H9 (cell line): Measurements from ENCODE around the gene STX2. TPM values are rescaled to one million over a fixed set of nuclear protein-coding genes. Genes with fewer than 3 reads are reported as not detected.

Experiments used
- DNase-seq: peaks from one replicate; pipeline ENCODE4 v3.0.0-alpha.2; 2017
- H2AFZ ChIP-seq: one replicate; pipeline ENCODE4 v1.6.1; 2013; ENCODE audit warnings: mild to moderate bottlenecking, low read length, control low read depth, moderate library complexity
- H2AK5ac ChIP-seq: 2 replicates; pipeline ENCODE4 v1.6.1; 2013; ENCODE audit warnings: low read length, control low read depth, mixed read lengths; ENCODE audit not compliant: insufficient read length
- H2BK120ac ChIP-seq: one replicate; pipeline ENCODE4 v1.6.1; 2013; ENCODE audit warnings: low read depth, mild to moderate bottlenecking, low read length, control low read depth, inconsistent platforms; ENCODE audit not compliant: poor library complexity, severe bottlenecking
- H2BK12ac ChIP-seq: 2 replicates; pipeline ENCODE4 v1.6.1; 2013; ENCODE audit warnings: low read length, control low read depth, mixed read lengths, low read depth; ENCODE audit not compliant: insufficient read length
- H2BK15ac ChIP-seq: 2 replicates; pipeline ENCODE4 v1.6.1; 2013; ENCODE audit warnings: low read depth, low read length, control low read depth
- H2BK20ac ChIP-seq: one replicate; pipeline ENCODE4 v1.6.1; 2013; ENCODE audit warnings: low read depth, mild to moderate bottlenecking, low read length, control low read depth, inconsistent platforms; ENCODE audit not compliant: poor library complexity, severe bottlenecking
- H2BK5ac ChIP-seq: 2 replicates; pipeline ENCODE4 v1.6.1; 2013; ENCODE audit warnings: low read length, control low read depth, mixed read lengths; ENCODE audit not compliant: insufficient read length
- H3K14ac ChIP-seq: 2 replicates; pipeline ENCODE4 v1.6.1; 2013; ENCODE audit warnings: low read length, control low read depth; ENCODE audit not compliant: insufficient read depth
- H3K18ac ChIP-seq: 2 replicates; pipeline ENCODE4 v1.6.1; 2013; ENCODE audit warnings: low read depth, mild to moderate bottlenecking, mixed read lengths, low read length, control low read depth; ENCODE audit not compliant: insufficient read length
- H3K23ac ChIP-seq: 2 replicates; pipeline ENCODE4 v1.6.1; 2013; ENCODE audit warnings: low read length, control low read depth, mixed read lengths, low read depth; ENCODE audit not compliant: insufficient read length
- H3K23me2 ChIP-seq: 2 replicates; pipeline ENCODE4 v1.6.1; 2013; ENCODE audit warnings: low read depth, mild to moderate bottlenecking, mixed read lengths, low read length, control low read depth; ENCODE audit not compliant: insufficient read length, poor library complexity, severe bottlenecking
- H3K27ac ChIP-seq: 2 replicates; pipeline ENCODE4 v1.5.1; 2013; ENCODE audit warnings: low read length, control low read depth, mixed read lengths, low read depth; ENCODE audit not compliant: insufficient read length
- H3K27me3 ChIP-seq: 2 replicates; pipeline ENCODE4 v1.6.1; 2013; ENCODE audit warnings: low read length, control low read depth, inconsistent platforms; ENCODE audit not compliant: insufficient read depth
- H3K4ac ChIP-seq: 2 replicates; pipeline ENCODE4 v1.6.1; 2013; ENCODE audit warnings: low read depth, mild to moderate bottlenecking, control low read depth, inconsistent platforms, low read length, moderate library complexity
- H3K4me1 ChIP-seq: 2 replicates; pipeline ENCODE4 v1.6.1; 2013; ENCODE audit warnings: low read length, control low read depth, inconsistent platforms; ENCODE audit not compliant: insufficient read depth
- H3K4me2 ChIP-seq: 2 replicates; pipeline ENCODE4 v1.6.1; 2013; ENCODE audit warnings: low read length, control low read depth, mixed read lengths; ENCODE audit not compliant: insufficient read length, insufficient read depth
- H3K56ac ChIP-seq: 2 replicates; pipeline ENCODE4 v1.6.1; 2013; ENCODE audit warnings: low read depth, mild to moderate bottlenecking, mixed read lengths, low read length, control low read depth; ENCODE audit not compliant: insufficient read length
- H3K79me1 ChIP-seq: 2 replicates; pipeline ENCODE4 v1.6.1; 2013; ENCODE audit warnings: low read depth, mild to moderate bottlenecking, moderate library complexity, low read length, control low read depth, inconsistent platforms; ENCODE audit not compliant: insufficient read depth, poor library complexity, severe bottlenecking
- H3K79me2 ChIP-seq: 2 replicates; pipeline ENCODE4 v1.6.1; 2013; ENCODE audit warnings: low read length, control low read depth, inconsistent platforms; ENCODE audit not compliant: insufficient read depth
- H3K9ac ChIP-seq: 2 replicates; pipeline ENCODE4 v1.6.1; 2013; ENCODE audit warnings: low read length, control low read depth, mixed read lengths; ENCODE audit not compliant: insufficient read length; ENCODE audit errors: extremely low read depth
- H3K9me3 ChIP-seq: one replicate; pipeline ENCODE4 v1.6.1; 2013; ENCODE audit warnings: low read depth, low read length, inconsistent platforms; ENCODE audit not compliant: control insufficient read depth
- H3T11ph ChIP-seq: one replicate; pipeline ENCODE4 v1.6.1; 2013; ENCODE audit warnings: mild to moderate bottlenecking, low read length, control low read depth, inconsistent platforms
- H4K20me1 ChIP-seq: one replicate; pipeline ENCODE4 v1.6.1; 2013; ENCODE audit not compliant: control insufficient read depth, insufficient read length, insufficient read depth
- H4K5ac ChIP-seq: 2 replicates; pipeline ENCODE4 v1.6.1; 2013; ENCODE audit warnings: low read depth, mild to moderate bottlenecking, mixed read lengths, low read length, control low read depth; ENCODE audit not compliant: insufficient read length
- H4K8ac ChIP-seq: replicated peaks from 2 replicates; pipeline ENCODE4 v1.6.1; 2013; ENCODE audit warnings: low read length, control low read depth, mixed read lengths, low read depth; ENCODE audit not compliant: insufficient read length
- H4K91ac ChIP-seq: 2 replicates; pipeline ENCODE4 v1.6.1; 2013; ENCODE audit warnings: low read depth, mild to moderate bottlenecking, moderate library complexity, mixed read lengths, low read length, control low read depth; ENCODE audit not compliant: insufficient read length
- H3K27ac Mint-ChIP-seq, 3 experiments: 2 replicates in 2 of 3; 3 replicates in 1 of 3; pipeline ENCODE4 v1.8.0; 2020 to 2021; ENCODE audit warnings: mixed read lengths in 3 of 3, mild to moderate bottlenecking in 1 of 3, moderate library complexity in 1 of 3
- H3K27me3 Mint-ChIP-seq: 2 replicates; pipeline ENCODE4 v1.8.0; 2021; ENCODE audit warnings: low read depth, mild to moderate bottlenecking, moderate library complexity, mixed read lengths
- H3K36me3 Mint-ChIP-seq, 3 experiments: 2 replicates in 2 of 3; 3 replicates in 1 of 3; pipeline ENCODE4 v1.8.0; 2020 to 2021; ENCODE audit warnings: low read depth in 3 of 3, mixed read lengths in 3 of 3; ENCODE audit not compliant: insufficient read depth in 1 of 3
- H3K4me1 Mint-ChIP-seq, 2 experiments: 2 replicates each; pipeline ENCODE4 v1.8.0; 2020; ENCODE audit warnings: mixed read lengths in 2 of 2
- H3K4me3 Mint-ChIP-seq, 2 experiments: 2 replicates in 1 of 2; 3 replicates in 1 of 2; pipeline ENCODE4 v1.8.0; 2020 to 2021; ENCODE audit warnings: mild to moderate bottlenecking in 2 of 2, mixed read lengths in 2 of 2, moderate library complexity in 1 of 2
- H3K9me3 Mint-ChIP-seq, 2 experiments: 2 replicates in 1 of 2; 3 replicates in 1 of 2; pipeline ENCODE4 v1.8.0; 2020; ENCODE audit warnings: mild to moderate bottlenecking in 2 of 2, mixed read lengths in 2 of 2, moderate library complexity in 1 of 2
- WGBS: extraction: QIAGEN DNeasy Blood & Tissue Kit; methylation state at CpG from one replicate; pipeline ENCODE4 v1.1.7; 2013; ENCODE audit warnings: missing lambda C conversion rate, low lambda C conversion rate, mixed read lengths; ENCODE audit not compliant: insufficient read length; ENCODE audit errors: extremely low coverage; 5-methylcytosine and 5-hydroxymethylcytosine counted together
- total RNA-seq: library from RNA; stranded (reverse); gene quantifications from 2 replicates; pipeline ENCODE4 v1.2.1, GENCODE V29; 2021
- TF ChIP-seq, protein P1 (sequence below): fragments of 200-600 bp; sonication (generic); conservative IDR thresholded peaks from 3 replicates; pipeline ENCODE4 v1.8.0; 2021; ENCODE audit warnings: antibody characterized with exemption, mild to moderate bottlenecking

Gene STX2
- total RNA-seq, 1 experiment from 2014 or later, result 19.4 TPM

DNA sequence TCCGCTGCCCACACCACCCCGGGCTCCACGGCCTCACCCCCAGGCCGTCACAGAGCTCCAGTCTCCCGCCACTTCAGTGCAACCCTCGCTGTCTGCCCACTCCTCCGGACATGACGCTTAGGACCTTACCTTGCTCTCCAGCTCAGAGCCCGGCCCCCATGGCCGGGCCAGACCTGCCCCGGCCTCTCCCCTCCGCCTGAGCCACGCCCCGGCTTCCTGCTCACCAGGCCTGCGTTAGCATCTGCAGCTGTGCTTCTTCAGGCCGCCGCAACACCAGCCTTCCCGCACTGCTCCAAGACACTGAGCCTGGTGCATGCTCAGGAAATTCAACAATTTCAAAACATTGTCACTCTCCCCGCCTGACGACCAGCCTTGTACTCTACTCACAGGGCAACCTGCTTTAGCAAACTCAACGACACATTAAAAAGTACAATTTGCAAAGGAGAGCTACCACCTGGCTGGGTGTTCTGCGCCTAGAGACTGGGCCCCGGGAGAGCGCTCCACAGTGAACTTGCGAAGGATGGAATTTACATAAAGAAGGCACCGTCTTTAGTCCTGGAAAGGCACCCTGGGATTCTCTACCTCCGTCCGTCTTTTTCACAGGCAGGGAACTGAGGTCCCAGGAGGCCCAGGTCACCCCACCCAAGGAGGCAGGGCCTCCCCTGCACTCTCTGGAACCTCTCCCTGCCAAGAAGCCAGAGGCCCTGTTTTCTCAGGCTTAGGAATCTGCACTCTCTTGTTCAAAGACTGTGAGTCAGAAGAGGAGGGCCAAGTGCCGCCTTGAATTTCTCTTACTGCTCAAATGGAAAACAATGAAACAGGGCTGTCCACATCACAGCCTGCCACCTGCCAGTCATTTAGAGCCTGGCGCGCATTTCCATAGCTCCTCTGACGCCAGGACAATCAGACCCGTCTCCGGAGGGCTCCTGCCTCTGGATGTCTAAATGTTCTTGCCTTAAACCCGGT, 51.3 kb downstream of the STX2 start:
- Histone ChIP-seq H4K20me1 (no peaks in the 10 kb centered on the region), H3K9me3 (no peaks in the 10 kb centered on the region), H3K23me2 (peaks cover 7% of the 10 kb centered on the region), H4K5ac (no peak overlapping the region), H3K23ac (no peak overlapping the region), H3K79me2 (no peaks in the 10 kb centered on the region), H2AK5ac (no peak overlapping the region), H3K4me1 (peaks cover 4% of the 10 kb centered on the region; the same call in 1 of the 2 replicates), H2BK12ac (no peak overlapping the region), H3K9ac (peak overlapping the region; percentile 33), H2BK120ac (no peak overlapping the region), H2BK20ac (no peak overlapping the region), H2AFZ (no peak overlapping the region), H3K18ac (peak overlapping the region; percentile 62), H3K14ac (peak overlapping the region; percentile 76), H3K4ac (no peak overlapping the region), H2BK15ac (no peak overlapping the region; the same call in 1 of the 2 replicates), H3K4me2 (peak overlapping the region; percentile 35), H4K91ac (no peak overlapping the region), H3T11ph (no peak overlapping the region), H3K27me3 (no peaks in the 10 kb centered on the region), H2BK5ac (no peak overlapping the region), H3K56ac (no peak overlapping the region), H3K79me1 (no peaks in the 10 kb centered on the region), H4K8ac (no peak overlapping the region), H3K27ac (no peak overlapping the region)
- Mint-ChIP-seq H3K27ac (peak overlapping the region; percentile 31 to 84 (median 78)), H3K27me3 (peaks cover 11% of the 10 kb centered on the region), H3K9me3 (peaks cover 7% of the 10 kb centered on the region in 2 experiments; a peak in 4 of 5 replicates), H3K36me3 (peaks cover 21 to 32% (median 28%) of the 10 kb centered on the region in 3 experiments), H3K4me3 (peak overlapping the region; percentile 36 to 37), H3K4me1 (peaks cover 36 to 48% of the 10 kb centered on the region in 2 experiments)
- DNase-seq, result peak; percentile 96
- TF ChIP-seq, protein P1, sequence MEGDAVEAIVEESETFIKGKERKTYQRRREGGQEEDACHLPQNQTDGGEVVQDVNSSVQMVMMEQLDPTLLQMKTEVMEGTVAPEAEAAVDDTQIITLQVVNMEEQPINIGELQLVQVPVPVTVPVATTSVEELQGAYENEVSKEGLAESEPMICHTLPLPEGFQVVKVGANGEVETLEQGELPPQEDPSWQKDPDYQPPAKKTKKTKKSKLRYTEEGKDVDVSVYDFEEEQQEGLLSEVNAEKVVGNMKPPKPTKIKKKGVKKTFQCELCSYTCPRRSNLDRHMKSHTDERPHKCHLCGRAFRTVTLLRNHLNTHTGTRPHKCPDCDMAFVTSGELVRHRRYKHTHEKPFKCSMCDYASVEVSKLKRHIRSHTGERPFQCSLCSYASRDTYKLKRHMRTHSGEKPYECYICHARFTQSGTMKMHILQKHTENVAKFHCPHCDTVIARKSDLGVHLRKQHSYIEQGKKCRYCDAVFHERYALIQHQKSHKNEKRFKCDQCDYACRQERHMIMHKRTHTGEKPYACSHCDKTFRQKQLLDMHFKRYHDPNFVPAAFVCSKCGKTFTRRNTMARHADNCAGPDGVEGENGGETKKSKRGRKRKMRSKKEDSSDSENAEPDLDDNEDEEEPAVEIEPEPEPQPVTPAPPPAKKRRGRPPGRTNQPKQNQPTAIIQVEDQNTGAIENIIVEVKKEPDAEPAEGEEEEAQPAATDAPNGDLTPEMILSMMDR, result no peak
- WGBS, result no CpG with 5 or more reads among the region's 35 CpGs
